Cardiac fibroblast (primary cell): ENCODE data around the gene ACSF3.

Experiments used
- DNase-seq, 2 donors: peaks; one replicate each; pipeline versions ENCODE4 v3.0.0 to v3.0.0-alpha.2; 2010; ENCODE audit warnings: low read depth in 2 of 2
- H3K4me3 ChIP-seq, 2 donors: replicated peaks in 1 of 2; 1 replicate in 1 of 2; 2 replicates in 1 of 2; pipeline ENCODE4 v1.5.1; 2011; ENCODE audit warnings: low read depth in 2 of 2, low read length in 2 of 2, mild to moderate bottlenecking in 2 of 2, moderate library complexity in 1 of 2
- CTCF ChIP-seq: IDR thresholded peaks from one replicate; pipeline ENCODE4 v1.5.1; 2011; ENCODE audit warnings: low read depth, mild to moderate bottlenecking, low read length, inconsistent platforms

The ACSF3 gene

GRCh38 chr16:89048090-89048725, 45.4 kb upstream of the ACSF3 start:
- DNase-seq, result no peak
- H3K4me3 ChIP-seq, result no peak overlapping the region
- no peak for TF ChIP-seq CTCF

- no peak for TF ChIP-seq CTCF
- no peak overlapping the region for H3K4me3 ChIP-seq
- DNase-seq, result no peak
Measured at GRCh38 chr16:89048871-89049422, 44.7 kb upstream of the ACSF3 start.

GRCh38 chr16:89049484-89050118, 44.1 kb upstream of the ACSF3 start:
- no peak for TF ChIP-seq CTCF
- no peak for DNase-seq
- H3K4me3 ChIP-seq, result no peak overlapping the region

- no peak for DNase-seq
- no peak overlapping the region for H3K4me3 ChIP-seq
- TF ChIP-seq CTCF, result no peak
Measured at GRCh38 chr16:89050119-89050867, 43.4 kb upstream of the ACSF3 start.

- DNase-seq, result no peak
- TF ChIP-seq CTCF, result no peak
- no peak overlapping the region for H3K4me3 ChIP-seq
Measured at GRCh38 chr16:89050868-89051311, 42.8 kb upstream of the ACSF3 start.

GRCh38 chr16:89051521-89052166, 42.0 kb upstream of the ACSF3 start:
- DNase-seq, result no peak
- no peak overlapping the region for H3K4me3 ChIP-seq
- TF ChIP-seq CTCF, result no peak
